GM19455 (cell line): ENCODE measurements around the gene ZSWIM9.

Experiments used
- ATAC-seq: cut with Tn5 transposase; IDR thresholded peaks from one replicate; pipeline ENCODE4 v1.9.1; 2021; ENCODE audit not compliant: unreplicated experiment

The ZSWIM9 gene

GRCh38 chr19:48169939-48170803 lies at the start of gene ZSWIM9, which contains the start of gene LIG1:
Gene ZSWIM9, plus strand, starts transcription at chr19:48170680. Its CDS starts 1,123 bp downstream, at chr19:48171803.
Gene LIG1, minus strand, starts transcription at chr19:48170344. Its CDS starts 4,778 bp downstream, at chr19:48165566.
- ATAC-seq = peak; percentile 78

GRCh38 chr19:48121066-48121465 lies 49.4 kb upstream of the ZSWIM9 start:
- ATAC-seq = no peak

GRCh38 chr19:48121909-48122371 lies 48.5 kb upstream of the ZSWIM9 start:
- no peak for ATAC-seq

GRCh38 chr19:48122421-48122820 lies 48.1 kb upstream of the ZSWIM9 start:
- ATAC-seq = no peak

- no peak for ATAC-seq
These were observed 46.4 kb upstream of the ZSWIM9 start for GRCh38 chr19:48123907-48124651.

- no peak for ATAC-seq
These were observed 42.9 kb upstream of the ZSWIM9 start for GRCh38 chr19:48127561-48127960.

GRCh38 chr19:48133094-48133493 lies 37.4 kb upstream of the ZSWIM9 start:
- no peak for ATAC-seq

GRCh38 chr19:48135411-48135810 lies 35.1 kb upstream of the ZSWIM9 start:
- no peak for ATAC-seq

- ATAC-seq = no peak
These were observed 33.9 kb upstream of the ZSWIM9 start for GRCh38 chr19:48136547-48136946.

GRCh38 chr19:48137411-48137810 lies 33.1 kb upstream of the ZSWIM9 start:
- ATAC-seq = no peak

GRCh38 chr19:48139053-48139452 lies 31.4 kb upstream of the ZSWIM9 start:
- ATAC-seq = no peak

GRCh38 chr19:48147597-48148175 lies 22.8 kb upstream of the ZSWIM9 start:
- no peak for ATAC-seq

- no peak for ATAC-seq
These were observed 21.9 kb upstream of the ZSWIM9 start for GRCh38 chr19:48148576-48148975.

GRCh38 chr19:48149430-48149829 lies 21.1 kb upstream of the ZSWIM9 start:
- no peak for ATAC-seq

- ATAC-seq = no peak
These were observed 17.9 kb upstream of the ZSWIM9 start for GRCh38 chr19:48152551-48152950.

GRCh38 chr19:48154003-48154402 lies 16.5 kb upstream of the ZSWIM9 start:
- no peak for ATAC-seq

GRCh38 chr19:48158210-48158790 lies 12.2 kb upstream of the ZSWIM9 start:
- ATAC-seq = no peak

GRCh38 chr19:48168689-48169088 lies 1.8 kb upstream of the ZSWIM9 start:
- ATAC-seq = no peak

GRCh38 chr19:48169578-48169938 lies 922 bp upstream of the ZSWIM9 start:
- ATAC-seq = no peak

GRCh38 chr19:48170817-48171347 lies 402 bp downstream of the ZSWIM9 start:
- ATAC-seq = no peak

- ATAC-seq = no peak
These were observed 1.2 kb downstream of the ZSWIM9 start for GRCh38 chr19:48171710-48172109.
